WTC11 (cell line): Measurements from ENCODE around the gene DTNBP1. TPM values are rescaled to one million over a fixed set of nuclear protein-coding genes. Genes with fewer than 3 reads are reported as not detected.
"Not testable (repeated sequence)": the region's sequence is repeated elsewhere in the genome, so short reads cannot be mapped to it uniquely, and the experiment has no call there.

Source experiments
- ATAC-seq: fragments of 200-7000 bp; cut with Tn5 transposase; 2 replicates; pipeline ENCODE4 v1.10.0; 2021; ENCODE audit warnings: mild to moderate bottlenecking, moderate library complexity
- CTCF ChIA-PET: fragments of 300-600 bp; sonication (Branson Sonifier 250); formaldehyde crosslinking; loops from one replicate; lab custom pipeline; 2021; ENCODE audit warnings: antibody characterized with exemption; lab: Charles Lee
- POLR2A ChIA-PET: fragments of 350-600 bp; sonication (Branson Sonifier 250); formaldehyde crosslinking; loops from one replicate; lab custom pipeline; 2021; ENCODE audit warnings: antibody characterized with exemption; lab: Charles Lee
- DNase-seq: peaks from one replicate; pipeline ENCODE4 v3.0.0; 2021; ENCODE audit warnings: low spot score
- H3K27ac Mint-ChIP-seq: 2 replicates; pipeline ENCODE4 v1.8.0; 2021; ENCODE audit warnings: mixed read lengths
- H3K27me3 Mint-ChIP-seq: 2 replicates; pipeline ENCODE4 v1.8.0; 2021; ENCODE audit warnings: low read depth, mild to moderate bottlenecking, moderate library complexity, mixed read lengths
- H3K36me3 Mint-ChIP-seq: 2 replicates; pipeline ENCODE4 v1.8.0; 2021; ENCODE audit warnings: mixed read lengths
- H3K4me1 Mint-ChIP-seq: 2 replicates; pipeline ENCODE4 v1.8.0; 2022; ENCODE audit warnings: mixed read lengths
- H3K4me3 Mint-ChIP-seq: 2 replicates; pipeline ENCODE4 v1.8.0; 2021; ENCODE audit warnings: mild to moderate bottlenecking, moderate library complexity, mixed read lengths
- H3K9me3 Mint-ChIP-seq: 2 replicates; pipeline ENCODE4 v1.8.0; 2021; ENCODE audit warnings: mixed read lengths
- ELF4 ChIP-seq: sonication (generic); formaldehyde crosslinking; IDR thresholded peaks from 2 replicates; pipeline ENCODE4 v1.8.1; 2022; ENCODE audit warnings: low read depth, mild to moderate bottlenecking, moderate library complexity, missing genetic modification reagents
- GTF2I ChIP-seq: fragments of 250-450 bp; sonication (Bioruptor Pico); conservative IDR thresholded peaks from 2 replicates; pipeline ENCODE4 v1.4.0; 2021; ENCODE audit warnings: mild to moderate bottlenecking
- JAZF1 ChIP-seq: fragments of 250-450 bp; sonication (Bioruptor Pico); IDR thresholded peaks from 2 replicates; pipeline ENCODE4 v1.9.0; 2021; ENCODE audit warnings: moderate library complexity, mild to moderate bottlenecking, inconsistent platforms
- MYBL2 ChIP-seq: sonication (generic); formaldehyde crosslinking; IDR thresholded peaks from 2 replicates; pipeline ENCODE4 v1.8.1; 2023; ENCODE audit warnings: mild to moderate bottlenecking, moderate library complexity, missing genetic modification reagents
- NFE2L1 ChIP-seq: sonication (generic); formaldehyde crosslinking; IDR thresholded peaks from 2 replicates; pipeline ENCODE4 v1.8.1; 2023; ENCODE audit warnings: missing genetic modification reagents
- NR3C1 ChIP-seq: sonication (generic); formaldehyde crosslinking; conservative IDR thresholded peaks from 2 replicates; pipeline ENCODE4 v1.8.1; 2023; ENCODE audit warnings: low read depth, mild to moderate bottlenecking, missing genetic modification reagents
- SMAD4 ChIP-seq: sonication (generic); formaldehyde crosslinking; IDR thresholded peaks from 2 replicates; pipeline ENCODE4 v1.8.0; 2022; ENCODE audit warnings: mild to moderate bottlenecking, missing genetic modification reagents
- TCF7 ChIP-seq: sonication (generic); formaldehyde crosslinking; IDR thresholded peaks from 2 replicates; pipeline ENCODE4 v1.8.0; 2022; ENCODE audit warnings: mild to moderate bottlenecking, low read depth, missing genetic modification reagents, moderate library complexity
- ZNF423 ChIP-seq: fragments of 250-450 bp; sonication (Bioruptor Pico); IDR thresholded peaks from 2 replicates; pipeline ENCODE4 v2.1.2; 2022; ENCODE audit warnings: mild to moderate bottlenecking, moderate library complexity
- ZNF671 ChIP-seq: fragments of 250-450 bp; sonication (Bioruptor Pico); IDR thresholded peaks from 2 replicates; pipeline ENCODE4 v1.8.0; 2021; ENCODE audit warnings: mild to moderate bottlenecking
- total RNA-seq: library from RNA; stranded (reverse); gene quantifications from 3 replicates; pipeline ENCODE4 v1.2.3, GENCODE V29; 2021
- TF ChIP-seq, protein P1 (sequence below): sonication (generic); formaldehyde crosslinking; IDR thresholded peaks from 2 replicates; pipeline ENCODE4 v1.8.0; 2023; ENCODE audit warnings: mild to moderate bottlenecking, missing genetic modification reagents
- TF ChIP-seq, protein P2 (sequence below): fragments of 250-450 bp; sonication (Bioruptor Pico); IDR thresholded peaks from 2 replicates; pipeline ENCODE4 v1.8.0; 2021; ENCODE audit warnings: mild to moderate bottlenecking
- TF ChIP-seq, protein P3 (sequence below): sonication (generic); formaldehyde crosslinking; IDR thresholded peaks from 2 replicates; pipeline ENCODE4 v1.8.1; 2023; ENCODE audit warnings: mild to moderate bottlenecking, missing genetic modification reagents, moderate library complexity
- TF ChIP-seq, protein P4 (sequence below): sonication (generic); formaldehyde crosslinking; IDR thresholded peaks from 2 replicates; pipeline ENCODE4 v1.8.1; 2023; ENCODE audit warnings: mild to moderate bottlenecking, moderate library complexity, missing genetic modification reagents
- TF ChIP-seq, protein P5 (sequence below): sonication (generic); formaldehyde crosslinking; IDR thresholded peaks from 2 replicates; pipeline ENCODE4 v1.8.1; 2022; ENCODE audit warnings: mild to moderate bottlenecking, missing genetic modification reagents, moderate library complexity, borderline replicate concordance
- TF ChIP-seq, protein P6 (sequence below): sonication (generic); formaldehyde crosslinking; conservative IDR thresholded peaks from 2 replicates; pipeline ENCODE4 v1.8.1; 2023; ENCODE audit warnings: mild to moderate bottlenecking, low read depth, missing genetic modification reagents, moderate library complexity
- TF ChIP-seq, protein P7 (sequence below): sonication (generic); formaldehyde crosslinking; IDR thresholded peaks from 2 replicates; pipeline ENCODE4 v1.8.0; 2022; ENCODE audit warnings: mild to moderate bottlenecking, missing genetic modification reagents
- TF ChIP-seq, protein P8 (sequence below): fragments of 250-450 bp; sonication (Bioruptor Pico); IDR thresholded peaks from 2 replicates; pipeline ENCODE4 v1.9.0; 2021; ENCODE audit warnings: mild to moderate bottlenecking, borderline replicate concordance

The DTNBP1 gene
- total RNA-seq, 1 experiment from 2014 or later = 15.1 TPM

DNA sequence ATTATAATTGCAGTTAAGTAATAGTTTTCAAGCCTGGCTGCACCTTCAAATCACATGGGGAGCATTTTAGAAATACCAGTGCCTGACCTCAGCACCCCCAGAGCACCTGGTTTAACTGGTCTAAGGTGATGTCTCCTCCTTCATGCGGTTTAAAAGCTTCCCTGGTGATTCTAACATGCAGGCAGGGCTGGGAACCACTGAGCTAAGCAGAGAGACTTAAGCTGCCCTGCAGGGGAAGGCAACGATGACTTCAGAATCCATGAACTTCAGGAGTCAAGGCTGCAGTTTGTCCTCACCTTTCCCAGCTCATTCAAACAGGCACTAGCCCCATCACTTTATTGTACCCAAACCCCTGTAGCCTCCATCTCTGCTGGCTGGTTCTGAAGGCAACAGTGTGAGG is 6.1 kb upstream of the DTNBP1 start (continued):
- TF ChIP-seq, protein P1, sequence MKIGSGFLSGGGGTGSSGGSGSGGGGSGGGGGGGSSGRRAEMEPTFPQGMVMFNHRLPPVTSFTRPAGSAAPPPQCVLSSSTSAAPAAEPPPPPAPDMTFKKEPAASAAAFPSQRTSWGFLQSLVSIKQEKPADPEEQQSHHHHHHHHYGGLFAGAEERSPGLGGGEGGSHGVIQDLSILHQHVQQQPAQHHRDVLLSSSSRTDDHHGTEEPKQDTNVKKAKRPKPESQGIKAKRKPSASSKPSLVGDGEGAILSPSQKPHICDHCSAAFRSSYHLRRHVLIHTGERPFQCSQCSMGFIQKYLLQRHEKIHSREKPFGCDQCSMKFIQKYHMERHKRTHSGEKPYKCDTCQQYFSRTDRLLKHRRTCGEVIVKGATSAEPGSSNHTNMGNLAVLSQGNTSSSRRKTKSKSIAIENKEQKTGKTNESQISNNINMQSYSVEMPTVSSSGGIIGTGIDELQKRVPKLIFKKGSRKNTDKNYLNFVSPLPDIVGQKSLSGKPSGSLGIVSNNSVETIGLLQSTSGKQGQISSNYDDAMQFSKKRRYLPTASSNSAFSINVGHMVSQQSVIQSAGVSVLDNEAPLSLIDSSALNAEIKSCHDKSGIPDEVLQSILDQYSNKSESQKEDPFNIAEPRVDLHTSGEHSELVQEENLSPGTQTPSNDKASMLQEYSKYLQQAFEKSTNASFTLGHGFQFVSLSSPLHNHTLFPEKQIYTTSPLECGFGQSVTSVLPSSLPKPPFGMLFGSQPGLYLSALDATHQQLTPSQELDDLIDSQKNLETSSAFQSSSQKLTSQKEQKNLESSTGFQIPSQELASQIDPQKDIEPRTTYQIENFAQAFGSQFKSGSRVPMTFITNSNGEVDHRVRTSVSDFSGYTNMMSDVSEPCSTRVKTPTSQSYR (CRISPR knock-in tag) = no peak
- TF ChIP-seq NFE2L1 (no peak), JAZF1 (CRISPR knock-in tag) (no peak), SMAD4 (CRISPR knock-in tag) (no peak), TCF7 (no peak), MYBL2 (CRISPR knock-in tag) (no peak)
- TF ChIP-seq, protein P2, sequence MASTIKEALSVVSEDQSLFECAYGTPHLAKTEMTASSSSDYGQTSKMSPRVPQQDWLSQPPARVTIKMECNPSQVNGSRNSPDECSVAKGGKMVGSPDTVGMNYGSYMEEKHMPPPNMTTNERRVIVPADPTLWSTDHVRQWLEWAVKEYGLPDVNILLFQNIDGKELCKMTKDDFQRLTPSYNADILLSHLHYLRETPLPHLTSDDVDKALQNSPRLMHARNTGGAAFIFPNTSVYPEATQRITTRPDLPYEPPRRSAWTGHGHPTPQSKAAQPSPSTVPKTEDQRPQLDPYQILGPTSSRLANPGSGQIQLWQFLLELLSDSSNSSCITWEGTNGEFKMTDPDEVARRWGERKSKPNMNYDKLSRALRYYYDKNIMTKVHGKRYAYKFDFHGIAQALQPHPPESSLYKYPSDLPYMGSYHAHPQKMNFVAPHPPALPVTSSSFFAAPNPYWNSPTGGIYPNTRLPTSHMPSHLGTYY = no peak
- TF ChIP-seq, protein P3, sequence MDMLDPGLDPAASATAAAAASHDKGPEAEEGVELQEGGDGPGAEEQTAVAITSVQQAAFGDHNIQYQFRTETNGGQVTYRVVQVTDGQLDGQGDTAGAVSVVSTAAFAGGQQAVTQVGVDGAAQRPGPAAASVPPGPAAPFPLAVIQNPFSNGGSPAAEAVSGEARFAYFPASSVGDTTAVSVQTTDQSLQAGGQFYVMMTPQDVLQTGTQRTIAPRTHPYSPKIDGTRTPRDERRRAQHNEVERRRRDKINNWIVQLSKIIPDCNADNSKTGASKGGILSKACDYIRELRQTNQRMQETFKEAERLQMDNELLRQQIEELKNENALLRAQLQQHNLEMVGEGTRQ (CRISPR knock-in tag) = no peak
- TF ChIP-seq, protein P4, sequence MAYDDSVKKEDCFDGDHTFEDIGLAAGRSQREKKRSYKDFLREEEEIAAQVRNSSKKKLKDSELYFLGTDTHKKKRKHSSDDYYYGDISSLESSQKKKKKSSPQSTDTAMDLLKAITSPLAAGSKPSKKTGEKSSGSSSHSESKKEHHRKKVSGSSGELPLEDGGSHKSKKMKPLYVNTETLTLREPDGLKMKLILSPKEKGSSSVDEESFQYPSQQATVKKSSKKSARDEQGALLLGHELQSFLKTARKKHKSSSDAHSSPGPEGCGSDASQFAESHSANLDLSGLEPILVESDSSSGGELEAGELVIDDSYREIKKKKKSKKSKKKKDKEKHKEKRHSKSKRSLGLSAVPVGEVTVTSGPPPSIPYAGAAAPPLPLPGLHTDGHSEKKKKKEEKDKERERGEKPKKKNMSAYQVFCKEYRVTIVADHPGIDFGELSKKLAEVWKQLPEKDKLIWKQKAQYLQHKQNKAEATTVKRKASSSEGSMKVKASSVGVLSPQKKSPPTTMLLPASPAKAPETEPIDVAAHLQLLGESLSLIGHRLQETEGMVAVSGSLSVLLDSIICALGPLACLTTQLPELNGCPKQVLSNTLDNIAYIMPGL (CRISPR knock-in tag) = no peak

DNA sequence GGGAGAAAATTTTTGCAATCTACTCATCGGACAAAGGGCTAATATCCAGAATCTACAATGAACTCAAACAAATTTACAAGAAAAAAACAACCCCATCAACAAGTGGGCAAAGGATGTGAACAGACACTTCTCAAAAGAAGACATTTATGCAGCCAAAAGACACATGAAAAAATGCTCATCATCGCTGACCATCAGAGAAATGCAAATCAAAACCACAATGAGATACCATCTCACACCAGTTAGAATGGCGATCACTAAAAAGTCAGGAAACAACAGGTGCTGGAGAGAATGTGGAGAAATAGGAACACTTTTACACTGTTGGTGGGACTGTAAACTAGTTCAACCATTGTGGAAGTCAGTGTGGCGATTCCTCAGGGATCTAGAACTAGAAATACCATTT is 4.1 kb upstream of the DTNBP1 start:
- H3K4me1 Mint-ChIP-seq, H3K27ac Mint-ChIP-seq, POLR2A ChIA-PET, H3K36me3 Mint-ChIP-seq, H3K4me3 Mint-ChIP-seq, CTCF ChIA-PET, DNase-seq, ATAC-seq, H3K9me3 Mint-ChIP-seq: not testable (repeated sequence)
- H3K27me3 Mint-ChIP-seq = peaks cover 36% of the 10 kb centered on the region

DNA sequence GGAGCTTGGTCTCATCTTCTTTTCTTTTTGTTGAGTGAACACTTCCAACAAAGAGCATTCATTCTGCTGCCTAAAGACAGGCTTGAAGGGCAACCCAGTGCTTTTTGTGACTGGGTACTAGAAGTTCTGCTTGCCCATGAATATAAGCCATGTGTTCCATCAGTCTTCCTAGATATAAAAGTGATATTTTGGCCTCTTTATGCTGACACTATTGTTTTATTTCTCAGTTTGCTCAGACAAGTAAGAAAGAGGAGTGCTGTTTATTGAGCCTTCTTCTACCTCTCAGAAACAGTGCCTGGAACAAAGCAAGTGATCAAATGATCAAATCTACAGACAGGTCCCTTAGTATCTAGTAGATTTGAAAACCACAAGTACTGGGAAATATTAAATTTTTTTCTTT is 2.4 kb upstream of the DTNBP1 start:
- peaks cover 36% of the 10 kb centered on the region for H3K27me3 Mint-ChIP-seq
- no peak overlapping the region for H3K27ac Mint-ChIP-seq
- DNase-seq = no peak
- H3K9me3 Mint-ChIP-seq = no peaks in the 10 kb centered on the region
- peaks cover under 1% of the 10 kb centered on the region; the same call in 1 of the 2 replicates for H3K36me3 Mint-ChIP-seq
- no peak for ATAC-seq
- H3K4me1 Mint-ChIP-seq = peaks cover 15% of the 10 kb centered on the region
- no peak overlapping the region for H3K4me3 Mint-ChIP-seq
- CTCF ChIA-PET = no interaction called here
- POLR2A ChIA-PET = no interaction called here
- TF ChIP-seq NR3C1 (CRISPR knock-in tag) = no peak
- TF ChIP-seq, protein P5, sequence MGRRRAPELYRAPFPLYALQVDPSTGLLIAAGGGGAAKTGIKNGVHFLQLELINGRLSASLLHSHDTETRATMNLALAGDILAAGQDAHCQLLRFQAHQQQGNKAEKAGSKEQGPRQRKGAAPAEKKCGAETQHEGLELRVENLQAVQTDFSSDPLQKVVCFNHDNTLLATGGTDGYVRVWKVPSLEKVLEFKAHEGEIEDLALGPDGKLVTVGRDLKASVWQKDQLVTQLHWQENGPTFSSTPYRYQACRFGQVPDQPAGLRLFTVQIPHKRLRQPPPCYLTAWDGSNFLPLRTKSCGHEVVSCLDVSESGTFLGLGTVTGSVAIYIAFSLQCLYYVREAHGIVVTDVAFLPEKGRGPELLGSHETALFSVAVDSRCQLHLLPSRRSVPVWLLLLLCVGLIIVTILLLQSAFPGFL (CRISPR knock-in tag) = no peak
- TF ChIP-seq ZNF423 = no peak
- TF ChIP-seq, protein P6, sequence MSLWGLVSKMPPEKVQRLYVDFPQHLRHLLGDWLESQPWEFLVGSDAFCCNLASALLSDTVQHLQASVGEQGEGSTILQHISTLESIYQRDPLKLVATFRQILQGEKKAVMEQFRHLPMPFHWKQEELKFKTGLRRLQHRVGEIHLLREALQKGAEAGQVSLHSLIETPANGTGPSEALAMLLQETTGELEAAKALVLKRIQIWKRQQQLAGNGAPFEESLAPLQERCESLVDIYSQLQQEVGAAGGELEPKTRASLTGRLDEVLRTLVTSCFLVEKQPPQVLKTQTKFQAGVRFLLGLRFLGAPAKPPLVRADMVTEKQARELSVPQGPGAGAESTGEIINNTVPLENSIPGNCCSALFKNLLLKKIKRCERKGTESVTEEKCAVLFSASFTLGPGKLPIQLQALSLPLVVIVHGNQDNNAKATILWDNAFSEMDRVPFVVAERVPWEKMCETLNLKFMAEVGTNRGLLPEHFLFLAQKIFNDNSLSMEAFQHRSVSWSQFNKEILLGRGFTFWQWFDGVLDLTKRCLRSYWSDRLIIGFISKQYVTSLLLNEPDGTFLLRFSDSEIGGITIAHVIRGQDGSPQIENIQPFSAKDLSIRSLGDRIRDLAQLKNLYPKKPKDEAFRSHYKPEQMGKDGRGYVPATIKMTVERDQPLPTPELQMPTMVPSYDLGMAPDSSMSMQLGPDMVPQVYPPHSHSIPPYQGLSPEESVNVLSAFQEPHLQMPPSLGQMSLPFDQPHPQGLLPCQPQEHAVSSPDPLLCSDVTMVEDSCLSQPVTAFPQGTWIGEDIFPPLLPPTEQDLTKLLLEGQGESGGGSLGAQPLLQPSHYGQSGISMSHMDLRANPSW = no peak
- TF ChIP-seq ELF4 (CRISPR knock-in tag) = no peak
- TF ChIP-seq ZNF671 (CRISPR knock-in tag) = no peak
- TF ChIP-seq, protein P7, sequence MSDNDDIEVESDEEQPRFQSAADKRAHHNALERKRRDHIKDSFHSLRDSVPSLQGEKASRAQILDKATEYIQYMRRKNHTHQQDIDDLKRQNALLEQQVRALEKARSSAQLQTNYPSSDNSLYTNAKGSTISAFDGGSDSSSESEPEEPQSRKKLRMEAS (CRISPR knock-in tag) = no peak
- TF ChIP-seq, protein P8, sequence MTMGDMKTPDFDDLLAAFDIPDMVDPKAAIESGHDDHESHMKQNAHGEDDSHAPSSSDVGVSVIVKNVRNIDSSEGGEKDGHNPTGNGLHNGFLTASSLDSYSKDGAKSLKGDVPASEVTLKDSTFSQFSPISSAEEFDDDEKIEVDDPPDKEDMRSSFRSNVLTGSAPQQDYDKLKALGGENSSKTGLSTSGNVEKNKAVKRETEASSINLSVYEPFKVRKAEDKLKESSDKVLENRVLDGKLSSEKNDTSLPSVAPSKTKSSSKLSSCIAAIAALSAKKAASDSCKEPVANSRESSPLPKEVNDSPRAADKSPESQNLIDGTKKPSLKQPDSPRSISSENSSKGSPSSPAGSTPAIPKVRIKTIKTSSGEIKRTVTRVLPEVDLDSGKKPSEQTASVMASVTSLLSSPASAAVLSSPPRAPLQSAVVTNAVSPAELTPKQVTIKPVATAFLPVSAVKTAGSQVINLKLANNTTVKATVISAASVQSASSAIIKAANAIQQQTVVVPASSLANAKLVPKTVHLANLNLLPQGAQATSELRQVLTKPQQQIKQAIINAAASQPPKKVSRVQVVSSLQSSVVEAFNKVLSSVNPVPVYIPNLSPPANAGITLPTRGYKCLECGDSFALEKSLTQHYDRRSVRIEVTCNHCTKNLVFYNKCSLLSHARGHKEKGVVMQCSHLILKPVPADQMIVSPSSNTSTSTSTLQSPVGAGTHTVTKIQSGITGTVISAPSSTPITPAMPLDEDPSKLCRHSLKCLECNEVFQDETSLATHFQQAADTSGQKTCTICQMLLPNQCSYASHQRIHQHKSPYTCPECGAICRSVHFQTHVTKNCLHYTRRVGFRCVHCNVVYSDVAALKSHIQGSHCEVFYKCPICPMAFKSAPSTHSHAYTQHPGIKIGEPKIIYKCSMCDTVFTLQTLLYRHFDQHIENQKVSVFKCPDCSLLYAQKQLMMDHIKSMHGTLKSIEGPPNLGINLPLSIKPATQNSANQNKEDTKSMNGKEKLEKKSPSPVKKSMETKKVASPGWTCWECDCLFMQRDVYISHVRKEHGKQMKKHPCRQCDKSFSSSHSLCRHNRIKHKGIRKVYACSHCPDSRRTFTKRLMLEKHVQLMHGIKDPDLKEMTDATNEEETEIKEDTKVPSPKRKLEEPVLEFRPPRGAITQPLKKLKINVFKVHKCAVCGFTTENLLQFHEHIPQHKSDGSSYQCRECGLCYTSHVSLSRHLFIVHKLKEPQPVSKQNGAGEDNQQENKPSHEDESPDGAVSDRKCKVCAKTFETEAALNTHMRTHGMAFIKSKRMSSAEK (CRISPR knock-in tag) = no peak
- TF ChIP-seq GTF2I (CRISPR knock-in tag) = no peak
- no peak for TF ChIP-seq MYBL2 (CRISPR knock-in tag)
